ENCODE results near the gene SEMA4G.

Gene SEMA4G

GRCh38 chr10:100993986-100994708 is 24.8 kb downstream of the SEMA4G start:
- DNase-seq = no peak

GRCh38 chr10:100995181-100995580 is 25.9 kb downstream of the SEMA4G start:
- no peak for DNase-seq

- peak; percentile 35 for DNase-seq
Observed at GRCh38 chr10:100996678-100997359, 27.5 kb downstream of the SEMA4G start.

DNA sequence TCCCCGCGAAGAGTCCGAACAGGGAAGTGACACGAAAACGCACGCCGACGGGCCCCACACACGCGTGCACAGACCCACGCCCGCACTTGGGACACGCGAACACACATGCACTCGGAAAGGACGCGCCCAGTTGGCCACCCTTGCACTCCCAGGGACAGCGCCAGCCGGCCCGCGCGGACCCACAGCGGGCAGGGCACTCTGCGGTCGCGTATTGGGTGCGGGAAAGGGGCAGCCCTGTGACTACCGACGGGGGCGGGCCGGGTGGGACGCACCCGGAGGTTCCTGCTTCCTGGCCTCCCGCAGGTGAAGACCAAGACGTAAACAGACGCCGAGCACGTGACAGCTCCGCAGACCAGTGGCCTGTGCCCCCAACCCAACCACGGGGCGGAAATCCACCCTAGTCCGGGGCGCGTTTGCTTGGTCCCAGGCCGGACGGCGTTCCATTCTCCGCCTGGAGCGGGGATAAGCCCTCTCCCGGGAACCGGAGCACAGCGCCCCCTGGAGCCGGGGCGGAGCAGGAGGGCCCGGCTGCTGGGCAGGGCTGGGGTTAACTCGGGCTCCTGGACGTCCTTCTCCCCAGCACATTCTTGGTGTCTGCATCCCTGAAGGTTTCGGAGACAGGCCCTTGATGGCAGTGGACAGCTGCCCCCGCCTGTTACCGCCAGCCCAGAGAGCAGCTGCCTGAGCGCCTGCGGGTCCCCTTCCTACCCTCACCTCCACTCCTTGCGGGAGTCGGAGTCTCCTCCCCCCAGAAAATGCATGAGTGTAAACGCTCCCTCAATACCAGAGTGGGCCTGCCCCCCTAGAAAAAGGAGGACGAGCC is 28.3 kb downstream of the SEMA4G start:
- peak; percentile 68 for DNase-seq

DNA sequence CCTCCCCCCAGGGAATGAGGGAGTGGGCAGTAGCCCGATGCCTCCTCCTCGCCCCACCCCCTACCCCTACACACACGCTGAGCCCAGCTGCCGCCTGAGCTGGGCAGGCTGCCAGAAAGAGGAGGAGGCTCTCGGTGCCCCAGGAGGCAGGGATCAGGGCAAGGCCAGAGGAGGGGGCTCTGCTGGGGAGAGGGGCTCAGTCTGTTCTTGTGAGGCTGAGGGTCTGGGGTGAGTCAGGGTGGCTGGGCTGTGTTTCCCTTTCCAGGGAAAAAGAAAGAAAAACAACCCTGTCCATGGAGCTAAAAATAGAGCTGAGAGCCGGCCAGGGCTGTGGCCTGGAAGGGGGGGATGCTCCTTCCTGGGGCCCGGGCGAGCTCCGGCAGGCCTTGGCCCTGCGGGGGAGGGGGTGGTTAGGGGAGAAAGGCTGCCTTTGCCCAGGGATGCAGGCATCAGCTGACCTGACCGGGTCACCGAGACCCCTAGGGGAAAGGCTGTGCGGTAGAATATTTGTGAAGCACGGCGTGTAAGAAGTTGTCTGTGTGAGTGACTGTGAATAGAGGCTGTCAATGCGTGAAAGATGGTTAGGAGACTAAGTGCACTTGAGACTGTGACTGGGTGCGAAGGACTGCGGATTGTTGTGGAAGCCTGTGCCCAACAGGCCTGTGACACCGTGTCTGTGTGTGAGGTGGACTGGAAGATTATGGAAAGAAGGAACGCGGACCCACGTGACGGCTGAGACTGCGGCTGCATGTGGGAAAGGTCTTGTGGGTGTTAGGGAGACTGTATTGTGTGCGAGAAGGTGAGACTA is 29.1 kb downstream of the SEMA4G start:
- DNase-seq = peak; percentile 64

DNA sequence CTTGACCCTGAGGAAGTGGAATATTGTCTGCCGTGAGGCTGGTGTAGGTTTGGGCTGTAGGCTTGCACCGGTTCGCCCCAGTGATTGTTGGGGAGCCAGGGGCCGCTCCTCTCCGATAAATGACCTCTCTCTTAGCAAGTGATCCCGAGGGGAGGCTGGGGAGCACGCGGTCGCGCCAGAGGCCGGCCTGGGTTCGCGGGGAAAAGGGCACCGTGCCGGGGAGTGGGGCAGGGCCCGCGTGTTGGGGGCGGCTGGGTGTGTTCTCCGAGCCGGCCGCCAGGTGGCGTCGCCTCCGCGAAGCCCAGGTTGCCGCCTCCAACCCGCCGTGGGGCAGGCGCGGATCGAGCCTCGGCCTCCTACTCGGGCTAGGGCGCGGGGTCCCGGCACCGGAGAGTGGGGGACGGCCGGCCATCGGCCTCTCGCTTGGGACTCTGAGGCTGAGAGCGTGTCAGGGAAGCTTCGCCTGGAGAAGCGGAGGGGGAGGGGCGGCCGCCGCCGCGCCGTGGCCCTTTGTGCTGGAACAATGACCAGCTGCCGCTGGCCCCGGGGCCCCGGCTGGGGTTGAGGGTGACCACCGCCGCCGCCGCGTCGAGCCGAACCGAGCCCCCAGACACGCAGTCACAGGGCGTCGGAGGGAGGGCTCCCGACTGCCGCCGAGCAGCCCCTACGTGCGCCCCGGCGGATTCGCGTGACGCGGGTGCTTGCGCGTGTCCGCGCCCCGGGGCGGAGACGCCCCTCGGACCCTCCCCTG is 29.9 kb downstream of the SEMA4G start:
- DNase-seq = peak; percentile 75

DNA sequence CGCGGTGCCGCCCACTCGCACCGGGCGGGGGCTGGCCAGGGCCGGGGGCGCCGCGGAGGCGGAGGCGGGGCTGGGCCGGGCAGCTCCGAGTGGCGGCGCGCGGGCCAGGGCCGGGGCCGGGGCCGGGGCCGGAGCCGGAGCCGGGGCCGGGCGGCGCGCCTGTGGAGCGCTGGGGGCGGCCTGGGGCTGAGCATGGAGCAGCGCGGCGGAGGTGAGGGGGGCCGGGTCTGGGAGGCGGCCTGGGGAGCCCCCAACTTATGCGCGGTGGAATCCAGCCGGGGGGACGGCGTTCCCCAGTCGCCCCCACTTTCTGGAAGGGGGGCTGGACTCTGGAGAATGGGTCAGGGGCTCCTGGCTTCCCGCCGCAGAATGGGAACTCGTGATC is 30.4 kb downstream of the SEMA4G start, which contains the start of gene LZTS2:
Gene LZTS2 (plus strand): TSS at position 67 of the 385 bp plus-strand sequence. CDS start 2,731 bp downstream, outside the sequence.
- DNase-seq = no peak

GRCh38 chr10:101000127-101000914 is 31.0 kb downstream of the SEMA4G start:
- no peak for DNase-seq

DNA sequence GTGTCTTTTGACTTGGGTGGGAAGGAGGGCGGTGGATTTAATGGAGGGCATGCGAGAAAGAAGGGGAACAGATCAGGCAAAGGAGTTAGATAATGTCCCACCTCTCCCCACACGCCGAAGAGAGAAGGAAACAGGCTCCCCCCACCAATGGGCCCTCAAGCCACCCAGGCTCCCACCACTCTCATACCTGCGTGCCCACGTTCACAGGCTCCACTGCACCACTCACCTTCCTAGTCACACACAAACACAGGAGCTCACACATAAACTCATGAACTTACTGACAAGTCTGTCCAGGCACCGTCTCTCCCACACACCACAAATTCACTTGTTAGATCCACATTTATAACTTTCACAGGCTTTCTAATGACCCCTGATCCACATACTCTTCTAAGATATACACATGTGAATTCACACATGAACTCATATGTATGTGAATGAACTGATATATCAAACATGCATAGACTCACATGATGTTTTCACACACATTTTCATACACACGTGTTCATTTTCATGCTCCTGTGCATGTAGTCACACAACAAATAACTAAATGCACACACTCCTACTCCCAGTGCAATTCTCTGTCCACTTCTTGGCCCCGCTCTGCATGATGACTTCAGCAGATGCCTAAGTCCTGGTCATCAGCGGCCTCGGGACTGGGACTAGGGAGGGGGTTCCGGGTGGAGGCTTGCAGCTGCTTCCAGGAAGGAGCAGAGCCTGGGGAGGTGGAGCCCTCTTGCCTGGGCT is 31.8 kb downstream of the SEMA4G start:
- DNase-seq = no peak

GRCh38 chr10:101001659-101002035 is 32.3 kb downstream of the SEMA4G start:
- no peak for DNase-seq

DNA sequence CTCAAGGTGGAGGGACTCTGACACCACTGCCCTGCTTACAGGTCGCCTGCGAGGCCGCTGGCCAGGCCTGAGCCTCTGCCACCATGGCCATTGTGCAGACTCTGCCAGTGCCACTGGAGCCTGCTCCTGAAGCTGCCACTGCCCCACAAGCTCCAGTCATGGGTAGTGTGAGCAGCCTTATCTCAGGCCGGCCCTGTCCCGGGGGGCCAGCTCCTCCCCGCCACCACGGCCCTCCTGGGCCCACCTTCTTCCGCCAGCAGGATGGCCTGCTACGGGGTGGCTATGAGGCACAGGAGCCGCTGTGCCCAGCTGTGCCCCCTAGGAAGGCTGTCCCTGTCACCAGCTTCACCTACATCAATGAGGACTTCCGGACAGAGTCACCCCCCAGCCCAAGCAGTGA is 33.2 kb downstream of the SEMA4G start:
- no peak for DNase-seq

GRCh38 chr10:101003639-101004206 is 34.4 kb downstream of the SEMA4G start:
- DNase-seq = no peak

GRCh38 chr10:101005361-101005760 is 36.1 kb downstream of the SEMA4G start:
- no peak for DNase-seq

GRCh38 chr10:101005869-101006567 is 36.7 kb downstream of the SEMA4G start:
- no peak for DNase-seq

- DNase-seq = no peak
Observed at GRCh38 chr10:101006593-101007098, 37.3 kb downstream of the SEMA4G start.

GRCh38 chr10:101007099-101007711 is 37.9 kb downstream of the SEMA4G start:
- no peak for DNase-seq

GRCh38 chr10:101007915-101008822 is 38.9 kb downstream of the SEMA4G start:
- DNase-seq = no peak

Measured in stimulated activated CD4-positive, alpha-beta T cell treated with anti-CD3 and anti-CD28 coated beads, Interleukin-1b, Interleukin-23, amount 100 ng/mL, for 48 hours (primary cell).